Omental fat pad (tissue), 4 donors: ENCODE results near the gene BAIAP2L2. TPM values are rescaled to one million over a fixed set of nuclear protein-coding genes. Genes with fewer than 3 reads are reported as not detected.
"Not testable (repeated sequence)": the region's sequence is repeated elsewhere in the genome, so short reads cannot be mapped to it uniquely, and the experiment has no call there.

Experiments used
- ATAC-seq: fragments of 150-250 bp; one replicate; pipeline ENCODE4 v1.9.1; 2016; ENCODE audit warnings: mild to moderate bottlenecking, moderate library complexity; ENCODE audit not compliant: low FRiP score
- DNase-seq: peaks from one replicate; pipeline ENCODE4 v3.0.0-alpha.2; 2019; ENCODE audit warnings: low spot score
- total RNA-seq, 4 donors: library from RNA; depleted of rRNA; stranded (reverse); fragments of >200 nt; gene quantifications; one replicate each; pipeline ENCODE4 v1.1.0, GENCODE V29; 2016
- TF ChIP-seq, protein P1 (sequence below), 3 donors: fragments of 450-650 bp; IDR thresholded peaks; one replicate each; pipeline ENCODE4 v1.5.1; 2016 to 2017; ENCODE audit warnings: antibody characterized with exemption in 3 of 3, mild to moderate bottlenecking in 3 of 3, moderate library complexity in 2 of 3

BAIAP2L2 gene
- total RNA-seq, 4 donors from 2014 or later: 2.6 to 4.3 (median 3.2) TPM

DNA sequence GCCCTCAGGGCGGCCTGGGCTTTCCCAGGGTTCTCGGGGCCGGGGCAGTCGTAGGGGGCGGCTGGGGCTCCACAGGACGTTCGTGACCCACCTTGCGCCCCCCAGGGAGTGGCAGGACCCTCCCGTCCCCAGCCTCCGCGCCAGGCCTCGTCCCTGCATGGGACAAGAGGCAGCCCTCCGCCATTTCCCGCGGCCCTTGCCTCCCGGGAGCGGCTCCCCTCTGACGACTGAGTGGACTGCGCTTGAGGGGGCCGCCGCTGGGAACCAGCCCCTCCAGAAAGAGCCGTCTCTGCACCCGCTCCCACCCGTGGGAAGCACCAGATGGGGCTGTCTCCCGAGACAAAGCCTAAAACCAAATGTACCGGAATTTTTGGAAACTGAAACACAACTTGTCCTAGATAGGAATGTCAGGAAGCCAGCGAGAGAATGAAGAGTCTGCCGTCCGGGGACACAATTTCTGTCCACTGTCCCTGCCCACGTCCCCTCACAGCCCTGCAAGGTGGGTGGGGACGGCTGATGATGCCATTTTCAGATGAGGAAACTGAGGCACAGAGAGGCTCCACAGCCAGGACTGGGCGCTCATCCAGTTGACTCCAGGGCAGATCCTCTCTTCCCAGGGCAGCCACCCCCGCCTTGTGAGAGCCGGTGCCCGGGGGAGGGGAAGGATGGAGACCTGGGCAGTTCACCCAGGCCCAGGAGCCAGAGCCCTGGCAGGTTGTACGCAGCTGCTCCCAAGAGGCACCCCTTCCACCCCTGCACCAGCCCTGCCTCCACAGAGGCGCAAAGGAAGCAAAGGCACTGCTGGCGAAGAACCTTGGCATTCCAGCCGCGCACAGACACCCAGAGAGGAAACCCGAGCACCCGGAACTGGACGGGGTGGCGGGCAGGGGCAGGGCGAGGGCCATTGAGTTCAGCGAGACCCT is 71.3 kb downstream of the BAIAP2L2 start:
- ATAC-seq: no peak
- no peak for DNase-seq
- TF ChIP-seq, protein P1, sequence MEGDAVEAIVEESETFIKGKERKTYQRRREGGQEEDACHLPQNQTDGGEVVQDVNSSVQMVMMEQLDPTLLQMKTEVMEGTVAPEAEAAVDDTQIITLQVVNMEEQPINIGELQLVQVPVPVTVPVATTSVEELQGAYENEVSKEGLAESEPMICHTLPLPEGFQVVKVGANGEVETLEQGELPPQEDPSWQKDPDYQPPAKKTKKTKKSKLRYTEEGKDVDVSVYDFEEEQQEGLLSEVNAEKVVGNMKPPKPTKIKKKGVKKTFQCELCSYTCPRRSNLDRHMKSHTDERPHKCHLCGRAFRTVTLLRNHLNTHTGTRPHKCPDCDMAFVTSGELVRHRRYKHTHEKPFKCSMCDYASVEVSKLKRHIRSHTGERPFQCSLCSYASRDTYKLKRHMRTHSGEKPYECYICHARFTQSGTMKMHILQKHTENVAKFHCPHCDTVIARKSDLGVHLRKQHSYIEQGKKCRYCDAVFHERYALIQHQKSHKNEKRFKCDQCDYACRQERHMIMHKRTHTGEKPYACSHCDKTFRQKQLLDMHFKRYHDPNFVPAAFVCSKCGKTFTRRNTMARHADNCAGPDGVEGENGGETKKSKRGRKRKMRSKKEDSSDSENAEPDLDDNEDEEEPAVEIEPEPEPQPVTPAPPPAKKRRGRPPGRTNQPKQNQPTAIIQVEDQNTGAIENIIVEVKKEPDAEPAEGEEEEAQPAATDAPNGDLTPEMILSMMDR (IDR thresholded peaks at IDR 0.05): no peak

DNA sequence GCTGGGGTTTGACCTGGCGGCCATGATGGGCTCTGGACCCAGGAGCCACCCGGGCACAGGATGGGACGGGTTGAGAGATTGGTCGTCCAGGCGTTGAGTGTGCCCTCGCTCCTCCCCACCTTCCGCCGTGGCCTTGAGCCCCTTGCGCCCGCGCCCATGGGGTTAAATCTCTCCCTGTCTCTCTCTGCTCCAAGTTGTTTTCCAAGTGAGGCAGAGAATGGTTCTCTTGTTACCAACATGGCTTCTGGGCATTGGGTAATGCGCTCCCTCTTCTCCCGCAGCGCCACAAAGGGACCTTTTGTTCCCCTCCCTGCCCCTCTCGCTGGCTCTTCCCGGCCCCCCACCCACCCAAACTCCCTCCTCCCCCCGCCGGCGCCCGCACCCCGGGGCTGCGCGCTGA is 72.1 kb downstream of the BAIAP2L2 start:
- ATAC-seq (no peak), DNase-seq (no peak)
- TF ChIP-seq, protein P1 (IDR thresholded peaks at IDR 0.05): no peak

DNA sequence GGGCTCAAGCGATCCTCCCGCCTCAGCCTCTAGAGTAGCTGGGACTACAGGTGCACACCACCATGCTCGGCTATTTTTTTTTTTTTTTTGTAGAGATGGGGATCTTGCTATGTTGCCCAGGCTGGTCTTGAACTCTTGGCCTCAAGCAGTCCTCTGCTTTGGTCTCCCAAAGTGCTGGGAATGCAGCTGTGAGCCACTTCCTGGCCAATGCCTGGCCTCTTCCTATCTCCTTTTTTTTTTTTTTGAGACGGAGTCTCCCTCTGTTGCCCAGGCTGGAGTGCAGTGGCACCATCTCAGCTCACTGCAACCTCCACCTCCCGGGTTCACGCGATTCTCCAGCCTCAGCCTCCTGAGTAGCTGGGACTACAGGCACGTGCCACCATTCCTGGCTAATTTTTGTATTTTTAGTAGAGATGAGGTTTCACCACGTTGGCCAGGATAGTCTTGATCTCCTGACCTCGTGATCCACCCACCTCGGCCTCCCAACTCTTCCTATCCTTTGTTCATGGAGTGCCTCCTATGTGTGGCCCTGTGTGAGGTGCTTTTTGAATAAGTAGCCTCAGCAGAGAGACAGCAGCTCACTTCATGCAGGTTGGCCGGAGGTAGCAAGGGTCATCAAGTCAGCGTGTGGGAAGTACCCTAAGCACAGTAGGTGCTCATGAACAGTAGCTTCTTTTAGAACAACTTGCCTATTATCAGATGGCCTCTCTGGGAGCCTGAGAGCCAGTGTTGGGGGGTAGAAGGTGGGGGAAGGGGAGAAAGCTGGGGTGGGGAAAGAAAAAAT is 72.9 kb downstream of the BAIAP2L2 start:
- not testable (repeated sequence) for DNase-seq, ATAC-seq

DNA sequence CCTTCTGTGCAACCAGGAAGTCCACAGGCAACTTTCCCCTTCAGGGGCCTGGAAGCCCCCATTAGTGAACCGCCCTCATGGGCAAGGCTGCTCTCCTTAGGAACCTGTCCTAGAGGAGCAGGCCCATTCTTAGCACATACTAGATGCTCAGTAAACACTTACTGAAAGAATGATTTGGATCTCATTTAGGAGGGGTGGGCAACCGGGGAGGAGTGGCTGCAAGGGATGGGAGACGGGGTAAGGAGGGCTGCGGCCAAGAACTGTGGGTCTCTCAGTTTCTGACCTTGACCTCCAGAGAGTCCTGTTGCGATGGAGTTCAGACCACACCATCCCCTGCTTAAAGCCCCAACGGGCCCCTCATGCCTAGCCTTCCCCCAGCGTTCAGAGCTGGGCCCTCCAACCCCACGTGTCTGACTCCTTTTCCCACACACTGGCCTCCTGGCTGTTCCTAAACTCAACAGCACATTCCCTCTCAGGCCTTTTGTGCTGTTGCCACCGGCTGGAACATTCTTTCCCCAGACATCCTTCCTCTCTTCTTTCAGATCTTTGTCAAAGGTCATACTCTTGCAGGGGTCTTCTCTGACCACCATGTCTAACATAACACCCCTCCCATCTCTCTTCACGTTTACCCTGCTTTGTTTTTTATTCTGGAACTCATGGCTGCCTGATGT is 74.0 kb downstream of the BAIAP2L2 start:
- no peak for ATAC-seq
- TF ChIP-seq, protein P1 (IDR thresholded peaks at IDR 0.05): no peak
- DNase-seq: no peak

DNA sequence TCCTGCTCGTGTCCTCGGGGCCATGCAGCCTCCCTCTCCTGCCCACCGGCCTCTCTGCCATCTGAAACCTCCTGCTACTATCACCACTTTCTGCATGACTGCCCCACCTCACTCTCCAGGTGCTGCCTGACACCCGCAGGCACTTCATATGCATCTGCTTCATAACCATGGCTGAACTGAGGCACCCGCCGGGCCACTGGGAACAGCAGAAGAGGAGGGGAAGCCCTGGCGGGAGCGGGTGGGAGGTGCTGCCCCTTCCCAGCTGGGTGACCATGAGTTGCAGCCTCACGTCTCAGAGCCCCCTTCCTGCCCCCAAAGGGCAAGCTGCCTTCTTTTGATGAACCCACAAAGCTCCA is 75.0 kb downstream of the BAIAP2L2 start:
- ATAC-seq: no peak
- TF ChIP-seq, protein P1 (IDR thresholded peaks at IDR 0.05): no peak
- DNase-seq: no peak

Other genes with a start within 250 kb of the BAIAP2L2 start
- gene MICALL1, start 204.4 kb downstream of the BAIAP2L2 start, total RNA-seq: 10 to 100 TPM; 15.4 to 42.4 (median 20.6) TPM
- gene C22orf23, start 157.1 kb downstream of the BAIAP2L2 start, total RNA-seq: under 1 TPM in 1 of 4 donors, not detected in 3; 0.56 TPM
- 10 to 100 TPM; 57.3 to 73.9 (median 61.6) TPM for gene POLR2F, start 157.0 kb downstream of the BAIAP2L2 start, total RNA-seq
- gene SOX10, start 126.1 kb downstream of the BAIAP2L2 start, total RNA-seq: 1 to 10 TPM in 1 of 4 donors, not detected in 3; 2.5 TPM
- gene PICK1, start 53.3 kb downstream of the BAIAP2L2 start, total RNA-seq: 10 to 100 TPM; 16.1 to 43.0 (median 31.6) TPM
- 1 to 10 TPM in 2 of 4 donors, under 1 TPM in 2; 0.24 to 3.2 (median 0.88) TPM for gene SLC16A8, start 26.5 kb downstream of the BAIAP2L2 start, total RNA-seq
- 10 to 100 TPM; 30.8 to 58.5 (median 45.1) TPM for gene PLA2G6, start 71.1 kb upstream of the BAIAP2L2 start, total RNA-seq
- gene MAFF, start 91.3 kb upstream of the BAIAP2L2 start, total RNA-seq: 100 to 1,000 TPM in 3 of 4 donors, 10 to 100 TPM in 1; 73.9 to 334 (median 202) TPM
- 10 to 100 TPM; 41.2 to 86.4 (median 48.6) TPM for gene TMEM184B, start 162.3 kb upstream of the BAIAP2L2 start, total RNA-seq
- 100 to 1,000 TPM in 3 of 4 donors, 10 to 100 TPM in 1; 84.5 to 164 (median 112) TPM for gene CSNK1E, start 206.7 kb upstream of the BAIAP2L2 start, total RNA-seq